HEK293 (cell line): ENCODE data around the gene TGFB1.

Experiments
- BCL11A ChIP-seq: fragments of 450-650 bp; formaldehyde crosslinking; IDR thresholded peaks from 2 replicates; pipeline ENCODE4 v1.5.1; 2016; ENCODE audit warnings: low read depth, missing biosample characterization, missing genetic modification characterization
- BCL6B ChIP-seq: fragments of 450-650 bp; formaldehyde crosslinking; IDR thresholded peaks from 2 replicates; pipeline ENCODE4 v1.5.1; 2017; ENCODE audit warnings: missing biosample characterization, missing genetic modification characterization
- KLF1 ChIP-seq: fragments of 450-650 bp; formaldehyde crosslinking; IDR thresholded peaks from 2 replicates; pipeline ENCODE4 v1.5.1; 2016; ENCODE audit warnings: missing biosample characterization, missing genetic modification characterization
- PATZ1 ChIP-seq: fragments of 450-650 bp; formaldehyde crosslinking; IDR thresholded peaks from 2 replicates; pipeline ENCODE4 v1.5.1; 2016; ENCODE audit warnings: missing biosample characterization, missing genetic modification characterization
- REPIN1 ChIP-seq: fragments of 450-650 bp; formaldehyde crosslinking; IDR thresholded peaks from 2 replicates; pipeline ENCODE4 v1.5.1; 2017; ENCODE audit warnings: missing biosample characterization, missing genetic modification characterization, low read depth
- SP2 ChIP-seq: fragments of 450-650 bp; formaldehyde crosslinking; IDR thresholded peaks from 2 replicates; pipeline ENCODE4 v1.5.1; 2016; ENCODE audit warnings: missing biosample characterization, missing genetic modification characterization
- TRIM28 ChIP-seq: IDR thresholded peaks from 2 replicates; pipeline ENCODE4 v1.6.1; 2011; ENCODE audit warnings: low read length, control low read depth, borderline replicate concordance
- WT1 ChIP-seq: fragments of 450-650 bp; formaldehyde crosslinking; IDR thresholded peaks from 2 replicates; pipeline ENCODE4 v1.5.1; 2016; ENCODE audit warnings: missing biosample characterization, missing genetic modification characterization
- ZBTB17 ChIP-seq: fragments of 450-650 bp; formaldehyde crosslinking; IDR thresholded peaks from 2 replicates; pipeline ENCODE4 v1.5.1; 2016; ENCODE audit warnings: missing biosample characterization, missing genetic modification characterization
- ZBTB44 ChIP-seq: fragments of 450-650 bp; IDR thresholded peaks from 2 replicates; pipeline ENCODE4 v1.5.1; 2018; ENCODE audit warnings: missing biosample characterization, mild to moderate bottlenecking, missing genetic modification characterization
- ZBTB6 ChIP-seq: fragments of 450-650 bp; formaldehyde crosslinking; IDR thresholded peaks from 2 replicates; pipeline ENCODE4 v1.5.1; 2017; ENCODE audit warnings: missing biosample characterization, missing genetic modification characterization
- ZFP41 ChIP-seq: fragments of 450-650 bp; formaldehyde crosslinking; IDR thresholded peaks from 2 replicates; pipeline ENCODE4 v1.5.1; 2016; ENCODE audit warnings: missing biosample characterization, missing genetic modification characterization, borderline replicate concordance
- ZNF114 ChIP-seq: fragments of 450-650 bp; formaldehyde crosslinking; IDR thresholded peaks from 2 replicates; pipeline ENCODE4 v1.5.0; 2017; ENCODE audit warnings: missing biosample characterization, missing genetic modification characterization
- ZNF148 ChIP-seq: fragments of 450-650 bp; formaldehyde crosslinking; IDR thresholded peaks from 2 replicates; pipeline ENCODE4 v1.5.0; 2017; ENCODE audit warnings: missing biosample characterization, missing genetic modification characterization, borderline replicate concordance
- ZNF155 ChIP-seq: fragments of 450-650 bp; formaldehyde crosslinking; IDR thresholded peaks from 2 replicates; pipeline ENCODE4 v1.5.1; 2016; ENCODE audit warnings: missing biosample characterization, missing genetic modification characterization
- ZNF175 ChIP-seq: fragments of 450-650 bp; formaldehyde crosslinking; IDR thresholded peaks from 2 replicates; pipeline ENCODE4 v1.5.1; 2016; ENCODE audit warnings: missing biosample characterization, missing genetic modification characterization
- ZNF324 ChIP-seq: fragments of 450-650 bp; formaldehyde crosslinking; IDR thresholded peaks from 2 replicates; pipeline ENCODE4 v1.5.1; 2016; ENCODE audit warnings: missing biosample characterization, missing genetic modification characterization
- ZNF433 ChIP-seq: fragments of 450-650 bp; formaldehyde crosslinking; IDR thresholded peaks from 2 replicates; pipeline ENCODE4 v1.5.1; 2016; ENCODE audit warnings: missing biosample characterization, missing genetic modification characterization, low read depth
- ZNF529 ChIP-seq: fragments of 450-650 bp; formaldehyde crosslinking; IDR thresholded peaks from 2 replicates; pipeline ENCODE4 v1.5.1; 2017; ENCODE audit warnings: missing genetic modification characterization, missing biosample characterization; ENCODE audit not compliant: insufficient replicate concordance
- ZNF544 ChIP-seq: fragments of 450-650 bp; formaldehyde crosslinking; IDR thresholded peaks from 2 replicates; pipeline ENCODE4 v1.5.0; 2017; ENCODE audit warnings: missing biosample characterization, missing genetic modification characterization
- ZNF596 ChIP-seq: fragments of 450-650 bp; IDR thresholded peaks from 2 replicates; pipeline ENCODE4 v1.5.0; 2018; ENCODE audit warnings: missing biosample characterization, mild to moderate bottlenecking, missing genetic modification characterization, moderate library complexity
- ZNF645 ChIP-seq: fragments of 450-650 bp; formaldehyde crosslinking; IDR thresholded peaks from 2 replicates; pipeline ENCODE4; 2016; ENCODE audit warnings: missing biosample characterization, missing genetic modification characterization
- ZNF692 ChIP-seq: fragments of 450-650 bp; formaldehyde crosslinking; IDR thresholded peaks from 2 replicates; pipeline ENCODE4 v1.5.1; 2016; ENCODE audit warnings: missing biosample characterization, missing genetic modification characterization
- ZNF747 ChIP-seq: fragments of 450-650 bp; formaldehyde crosslinking; IDR thresholded peaks from 2 replicates; pipeline ENCODE4 v1.5.1; 2016; ENCODE audit warnings: missing biosample characterization, missing genetic modification characterization
- ZNF76 ChIP-seq: fragments of 450-650 bp; formaldehyde crosslinking; IDR thresholded peaks from 2 replicates; pipeline ENCODE4; 2016; ENCODE audit warnings: low read depth, missing biosample characterization, missing genetic modification characterization, borderline replicate concordance
- ZNF843 ChIP-seq: fragments of 450-650 bp; formaldehyde crosslinking; IDR thresholded peaks from 2 replicates; pipeline ENCODE4 v1.5.1; 2016; ENCODE audit warnings: missing biosample characterization, missing genetic modification characterization
- ZSCAN4 ChIP-seq: fragments of 450-650 bp; formaldehyde crosslinking; IDR thresholded peaks from 2 replicates; pipeline ENCODE4 v1.5.1; 2017; ENCODE audit warnings: missing biosample characterization, missing genetic modification characterization

Gene TGFB1

GRCh38 chr19:41376241-41376997 lies 22.7 kb upstream of the TGFB1 start, which contains the start of gene TMEM91 (continued):
- TF ChIP-seq ZBTB6 (no peak), ZNF544 (tag by site-specific recombination) (no peak), ZNF692 (tag by site-specific recombination) (peak; percentile 46; the same call in 1 of the 2 replicates), ZBTB44 (no peak), REPIN1 (tag by site-specific recombination) (peak; percentile 98), ZNF155 (no peak), ZSCAN4 (tag by site-specific recombination) (no peak), ZNF148 (tag by site-specific recombination) (no peak), KLF1 (peak; percentile 17; the same call in 1 of the 2 replicates), ZNF76 (tag by site-specific recombination) (no peak), ZBTB17 (tag by site-specific recombination) (peak; percentile 62), ZNF645 (tag by site-specific recombination) (0 out of 2 replicates have a peak, but pooled peaks have one; percentile 57), ZNF433 (no peak), ZNF596 (tag by site-specific recombination) (no peak), ZNF529 (tag by site-specific recombination) (no peak), PATZ1 (tag by site-specific recombination) (peak; percentile 63; the same call in 1 of the 2 replicates), BCL6B (tag by site-specific recombination) (no peak), SP2 (tag by site-specific recombination) (peak; percentile 36; the same call in 1 of the 2 replicates), ZNF175 (no peak), ZNF747 (no peak), TRIM28 (no peak), ZNF324 (no peak), ZNF114 (tag by site-specific recombination) (no peak), ZNF843 (no peak), WT1 (tag by site-specific recombination) (0 out of 2 replicates have a peak, but pooled peaks have one; percentile 29), BCL11A (no peak), ZFP41 (tag by site-specific recombination) (no peak)
